Measurements from ENCODE around the gene MGAT4A. TPM values are rescaled to one million over a fixed set of nuclear protein-coding genes. Genes with fewer than 3 reads are reported as not detected.
A peak's percentile ranks its signal among the peaks of the same experiment; 100 is the strongest.

The MGAT4A gene
- total RNA-seq, 2 donors from 2014 or later, result 79.7 to 99.0 TPM

GRCh38 chr2:98748292-98749065 is 17.5 kb upstream of the MGAT4A start:
- H3K4me3 Mint-ChIP-seq, result peak overlapping the region; percentile 68
- H3K36me3 Mint-ChIP-seq (ENCODE audit: low read depth), result no peaks in the 10 kb centered on the region
- H3K4me1 Mint-ChIP-seq, result peaks cover 19% of the 10 kb centered on the region
- H3K9me3 Mint-ChIP-seq, result no peaks in the 10 kb centered on the region
- no peaks in the 10 kb centered on the region for H3K27me3 Mint-ChIP-seq
- peak; percentile 43 for ATAC-seq (replicated peaks)
- peak overlapping the region; percentile 62 for H3K27ac Mint-ChIP-seq

- Mint-ChIP-seq H3K4me1 (peaks cover 19% of the 10 kb centered on the region), H3K36me3 (ENCODE audit: low read depth) (no peaks in the 10 kb centered on the region), H3K27ac (peak overlapping the region; percentile 62), H3K4me3 (peak overlapping the region; percentile 68), H3K27me3 (no peaks in the 10 kb centered on the region), H3K9me3 (no peaks in the 10 kb centered on the region)
- no peak for ATAC-seq (replicated peaks)
These were observed 17.0 kb upstream of the MGAT4A start for GRCh38 chr2:98747888-98748287.

GRCh38 chr2:98746426-98746825 is 15.5 kb upstream of the MGAT4A start:
- Mint-ChIP-seq H3K27ac (no peak overlapping the region), H3K4me3 (no peak overlapping the region), H3K27me3 (no peaks in the 10 kb centered on the region), H3K4me1 (peaks cover 19% of the 10 kb centered on the region), H3K36me3 (ENCODE audit: low read depth) (no peaks in the 10 kb centered on the region), H3K9me3 (no peaks in the 10 kb centered on the region)
- ATAC-seq (replicated peaks), result peak; percentile 27

- H3K27ac Mint-ChIP-seq, result peak overlapping the region; percentile 44
- no peaks in the 10 kb centered on the region for H3K36me3 Mint-ChIP-seq (ENCODE audit: low read depth)
- ATAC-seq (replicated peaks), result peak; percentile 41
- no peaks in the 10 kb centered on the region for H3K9me3 Mint-ChIP-seq
- H3K4me3 Mint-ChIP-seq, result peak overlapping the region; percentile 63
- H3K27me3 Mint-ChIP-seq, result no peaks in the 10 kb centered on the region
- H3K4me1 Mint-ChIP-seq, result peaks cover 25% of the 10 kb centered on the region
These were observed 13.7 kb upstream of the MGAT4A start for GRCh38 chr2:98744595-98744994.

- ATAC-seq (replicated peaks), result no peak
- Mint-ChIP-seq H3K4me3 (peak overlapping the region; percentile 63), H3K27ac (peak overlapping the region; percentile 28), H3K4me1 (peaks cover 19% of the 10 kb centered on the region), H3K9me3 (no peaks in the 10 kb centered on the region), H3K36me3 (ENCODE audit: low read depth) (no peaks in the 10 kb centered on the region), H3K27me3 (no peaks in the 10 kb centered on the region)
These were observed 12.9 kb upstream of the MGAT4A start for GRCh38 chr2:98743835-98744234.

DNA sequence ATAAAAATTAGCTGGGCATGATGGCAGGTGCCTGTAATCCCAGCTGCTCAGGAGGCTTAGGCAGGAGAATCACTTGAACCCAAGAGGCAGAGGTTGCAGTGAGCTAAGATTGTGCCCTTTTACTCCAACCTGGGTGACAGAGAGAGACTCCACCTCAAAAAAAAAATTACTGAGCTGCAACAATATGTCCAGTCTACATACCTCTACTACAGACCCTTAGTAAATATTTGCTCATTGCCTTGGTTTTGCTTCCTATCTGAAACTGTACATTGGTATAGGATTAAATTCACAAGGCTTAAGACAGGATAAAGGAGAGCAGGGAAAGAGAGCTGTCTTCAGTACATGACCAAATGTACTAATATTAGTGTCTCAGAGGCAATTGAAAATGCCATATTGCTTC is 8.1 kb upstream of the MGAT4A start:
- Mint-ChIP-seq H3K4me1 (peaks cover 34% of the 10 kb centered on the region), H3K36me3 (ENCODE audit: low read depth) (no peaks in the 10 kb centered on the region), H3K4me3 (no peak overlapping the region), H3K27me3 (no peaks in the 10 kb centered on the region), H3K9me3 (peaks cover 5% of the 10 kb centered on the region), H3K27ac (no peak overlapping the region)
- ATAC-seq (replicated peaks), result no peak

GRCh38 chr2:98738304-98738703 is 7.4 kb upstream of the MGAT4A start:
- no peak overlapping the region for H3K27ac Mint-ChIP-seq
- ATAC-seq (replicated peaks), result no peak
- peaks cover 34% of the 10 kb centered on the region for H3K4me1 Mint-ChIP-seq
- H3K27me3 Mint-ChIP-seq, result no peaks in the 10 kb centered on the region
- H3K4me3 Mint-ChIP-seq, result no peak overlapping the region
- H3K36me3 Mint-ChIP-seq (ENCODE audit: low read depth), result no peaks in the 10 kb centered on the region
- H3K9me3 Mint-ChIP-seq, result peaks cover 5% of the 10 kb centered on the region

GRCh38 chr2:98737848-98738247 is 6.9 kb upstream of the MGAT4A start:
- H3K27ac Mint-ChIP-seq, result no peak overlapping the region
- H3K36me3 Mint-ChIP-seq (ENCODE audit: low read depth), result no peaks in the 10 kb centered on the region
- no peaks in the 10 kb centered on the region for H3K27me3 Mint-ChIP-seq
- no peak for ATAC-seq (replicated peaks)
- H3K4me1 Mint-ChIP-seq, result peaks cover 35% of the 10 kb centered on the region
- peak overlapping the region; percentile 76 for H3K4me3 Mint-ChIP-seq
- peaks cover 5% of the 10 kb centered on the region for H3K9me3 Mint-ChIP-seq

DNA sequence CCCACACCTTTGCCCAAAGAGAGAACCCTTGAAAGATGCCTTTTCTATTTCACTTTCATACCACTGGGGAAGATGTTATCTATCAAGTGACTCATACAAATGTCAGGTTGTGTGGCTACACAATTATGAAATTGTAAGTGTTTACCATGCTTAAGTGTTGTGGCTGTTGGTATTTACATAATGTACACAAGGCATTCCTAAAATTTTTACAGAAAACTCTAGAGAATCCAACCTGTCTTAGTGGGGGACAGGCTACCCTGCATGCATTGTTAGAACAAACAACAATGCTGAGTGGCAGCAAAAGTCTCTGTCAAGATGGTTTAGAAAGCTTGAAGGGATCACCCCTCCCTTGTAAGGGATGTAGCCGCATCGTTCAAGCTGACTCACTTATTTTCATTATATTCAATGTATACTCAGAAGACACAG is 5.5 kb upstream of the MGAT4A start:
- Mint-ChIP-seq H3K4me3 (peak overlapping the region; percentile 76), H3K27me3 (no peaks in the 10 kb centered on the region), H3K27ac (peak overlapping the region; percentile 52), H3K4me1 (peaks cover 46% of the 10 kb centered on the region), H3K9me3 (peaks cover 8% of the 10 kb centered on the region), H3K36me3 (ENCODE audit: low read depth) (peaks cover 13% of the 10 kb centered on the region)
- peak; percentile 89 for ATAC-seq (replicated peaks)

DNA sequence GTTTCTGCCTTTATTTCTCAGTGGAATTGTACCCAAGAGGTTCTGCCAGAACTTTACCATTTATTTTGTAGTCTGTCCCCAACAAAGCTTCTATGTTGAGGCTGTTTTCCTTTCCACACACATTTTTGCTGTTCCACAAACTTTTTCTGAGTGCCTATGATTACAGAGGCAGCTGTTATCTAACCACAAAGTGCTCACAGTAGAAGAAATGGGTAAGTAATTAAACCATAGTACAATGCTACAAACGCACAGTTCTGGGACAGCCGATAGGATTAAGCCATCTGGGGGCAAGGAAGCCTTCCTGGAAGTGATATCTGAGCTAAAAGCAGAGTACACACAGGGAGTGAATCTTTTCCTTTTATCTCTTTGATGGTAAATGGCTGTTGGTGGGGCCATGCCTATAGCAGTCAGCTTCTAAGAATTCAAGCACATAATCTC is 3.9 kb upstream of the MGAT4A start:
- Mint-ChIP-seq H3K4me1 (peaks cover 40% of the 10 kb centered on the region), H3K4me3 (peak overlapping the region; percentile 90), H3K27me3 (no peaks in the 10 kb centered on the region)

DNA sequence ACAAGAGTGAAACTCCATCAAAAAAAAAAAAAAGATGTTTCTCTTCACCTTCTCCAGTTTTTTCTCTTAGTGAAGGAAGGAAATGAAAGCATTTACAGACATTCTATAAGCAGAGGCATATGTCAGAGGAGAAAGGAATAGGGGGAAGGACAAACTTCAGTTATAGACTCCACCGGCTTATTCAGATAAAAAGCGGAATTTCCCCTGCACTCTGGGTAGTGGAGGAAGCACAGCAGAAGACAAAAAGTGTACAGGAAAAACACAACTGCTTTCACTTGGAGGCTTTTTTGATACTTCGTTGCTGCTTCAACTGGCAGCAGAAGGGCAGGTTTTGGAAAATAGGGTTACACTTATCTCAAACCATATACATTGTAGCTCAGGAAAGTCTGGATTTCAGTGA is 3.2 kb upstream of the MGAT4A start:
- Mint-ChIP-seq H3K27ac (peak overlapping the region; percentile 68), H3K27me3 (no peaks in the 10 kb centered on the region), H3K36me3 (ENCODE audit: low read depth) (peaks cover 23% of the 10 kb centered on the region), H3K4me1 (peaks cover 40% of the 10 kb centered on the region), H3K4me3 (peak overlapping the region; percentile 90), H3K9me3 (peaks cover 8% of the 10 kb centered on the region)
- no peak for ATAC-seq (replicated peaks)

More for the DNA sequence above, 3.9 kb upstream of the MGAT4A start:
- Mint-ChIP-seq H3K27ac (peak overlapping the region; percentile 68), H3K36me3 (ENCODE audit: low read depth) (peaks cover 16% of the 10 kb centered on the region), H3K9me3 (peaks cover 8% of the 10 kb centered on the region)
- no peak for ATAC-seq (replicated peaks)

DNA sequence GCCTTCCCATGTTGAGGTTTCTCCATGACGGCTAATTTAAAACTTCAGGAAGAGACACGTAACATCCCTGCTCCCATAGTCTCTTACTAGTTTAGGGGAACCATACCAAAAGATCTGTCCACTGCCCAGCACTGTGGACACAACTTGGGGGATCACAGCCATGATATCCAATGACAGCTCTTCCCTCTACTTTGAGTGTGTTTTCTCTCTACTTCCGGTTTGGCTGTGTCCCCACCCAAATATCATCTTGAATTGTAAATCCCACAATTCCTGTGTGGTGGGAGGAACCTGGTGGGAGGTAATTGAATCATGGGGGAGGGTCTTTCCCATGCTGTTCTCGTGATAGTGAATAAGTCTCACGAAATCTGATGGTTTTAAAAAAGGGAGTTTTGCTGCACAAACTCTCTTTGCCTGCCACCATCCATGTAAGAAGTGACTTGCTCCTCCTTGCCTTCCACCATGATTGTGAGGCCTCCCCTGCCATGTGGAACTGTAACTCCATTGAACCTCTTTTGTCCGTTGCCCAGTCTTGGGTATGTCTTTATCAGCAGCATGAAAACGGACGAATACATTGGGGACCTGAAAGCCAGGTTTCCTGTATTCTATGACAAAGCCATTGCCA is 1.6 kb upstream of the MGAT4A start:
- Mint-ChIP-seq H3K4me3 (peak overlapping the region; percentile 90), H3K27ac (peak overlapping the region; percentile 93), H3K36me3 (ENCODE audit: low read depth) (peaks cover 25% of the 10 kb centered on the region), H3K27me3 (no peaks in the 10 kb centered on the region), H3K4me1 (peaks cover 38% of the 10 kb centered on the region), H3K9me3 (peaks cover 3% of the 10 kb centered on the region)
- no peak for ATAC-seq (replicated peaks)

GRCh38 chr2:98731894-98732349 is 990 bp upstream of the MGAT4A start:
- H3K27ac Mint-ChIP-seq, result peak overlapping the region; percentile 93
- ATAC-seq (replicated peaks), result no peak

DNA sequence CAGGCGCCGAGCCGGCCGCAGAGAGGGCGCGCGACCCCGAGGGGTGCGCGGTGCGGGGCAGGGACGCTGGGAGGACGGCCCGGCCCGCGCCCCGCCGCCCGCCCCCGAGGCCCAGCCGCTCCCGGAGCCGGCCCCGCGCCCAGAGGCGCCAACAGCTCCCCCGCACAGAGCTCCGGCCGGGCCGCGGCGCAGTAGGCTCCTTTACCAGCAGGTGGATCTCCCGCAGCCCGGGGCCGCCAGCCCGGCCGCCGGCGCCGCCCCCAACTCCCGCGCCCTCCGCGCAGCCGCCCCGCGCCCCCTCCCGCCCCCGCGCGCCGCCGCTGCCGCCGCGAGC is 258 bp downstream of the MGAT4A start:
- peak; percentile 62 for ATAC-seq (replicated peaks)
- no peak overlapping the region for H3K27ac Mint-ChIP-seq
- peaks cover 3% of the 10 kb centered on the region for H3K9me3 Mint-ChIP-seq
- H3K4me3 Mint-ChIP-seq, result no peak overlapping the region
- H3K36me3 Mint-ChIP-seq (ENCODE audit: low read depth), result peaks cover 43% of the 10 kb centered on the region
- H3K4me1 Mint-ChIP-seq, result peaks cover 43% of the 10 kb centered on the region
- H3K27me3 Mint-ChIP-seq, result no peaks in the 10 kb centered on the region

More at GRCh38 chr2:98731894-98732349, 990 bp upstream of the MGAT4A start:
- Mint-ChIP-seq H3K4me3 (peak overlapping the region; percentile 90), H3K9me3 (peaks cover 3% of the 10 kb centered on the region), H3K36me3 (ENCODE audit: low read depth) (peaks cover 30% of the 10 kb centered on the region), H3K27me3 (no peaks in the 10 kb centered on the region), H3K4me1 (peaks cover 42% of the 10 kb centered on the region)

Measured in activated T-helper 17 cell treated with anti-CD3 and anti-CD28 coated beads, Interleukin-2, amount 50 U/mL, for 72 hours (primary cell).